Endothelial cell of umbilical vein (primary cell): ENCODE measurements around the gene AKAP14. TPM values are rescaled to one million over a fixed set of nuclear protein-coding genes. Genes with fewer than 3 reads are reported as not detected.

ENCODE experiments used
- BruUV-seq: library from RNA; stranded (reverse); fragments of 400-500 nt; replicated peaks from 2 replicates; lab custom pipeline; 2021; lab: Mats Ljungman, UMichigan
- CTCF ChIA-PET: fragments of 300-600, 350-600 bp; sonication (Branson Sonifier 250); formaldehyde crosslinking; loops from one replicate; lab custom pipeline; 2021; ENCODE audit warnings: antibody characterized with exemption, inconsistent platforms; lab: Charles Lee
- POLR2A ChIA-PET: fragments of 300-600, 350-600 bp; sonication (Branson Sonifier 250); formaldehyde crosslinking; loops from one replicate; lab custom pipeline; 2021; ENCODE audit warnings: antibody characterized with exemption, inconsistent platforms; lab: Charles Lee
- DNase-seq: peaks from one replicate; pipeline ENCODE4 v3.0.0-alpha.2; 2011; ENCODE audit warnings: low read depth, low spot score
- FAIRE-seq: peaks from 2 replicates; lab custom pipeline; 2011; peaks lifted over from hg19 to GRCh38; lab: Jason Lieb, UNC
- H2AFZ ChIP-seq: 2 replicates; pipeline ENCODE4 v1.6.0; 2012; ENCODE audit warnings: low read depth, low read length, control low read depth, inconsistent platforms
- H3K27ac ChIP-seq: 2 replicates; pipeline ENCODE4 v1.5.1; 2011; ENCODE audit warnings: low read depth, mild to moderate bottlenecking, control low read depth, low read length, moderate library complexity; ENCODE audit not compliant: insufficient read depth
- H3K27me3 ChIP-seq, 2 experiments: 2 replicates each; pipeline versions ENCODE4 v1.6.0 to v1.6.1; 2011; ENCODE audit warnings: low read length in 2 of 2, mixed read lengths in 1 of 2; ENCODE audit not compliant: control insufficient read depth in 2 of 2, insufficient read depth in 2 of 2
- H3K36me3 ChIP-seq, 2 experiments: 2 replicates in 1 of 2; 3 replicates in 1 of 2; pipeline ENCODE4 v1.5.1; 2011; ENCODE audit warnings: low read length in 2 of 2, mild to moderate bottlenecking in 1 of 2, moderate library complexity in 1 of 2; ENCODE audit not compliant: control insufficient read depth in 2 of 2, insufficient read depth in 2 of 2; ENCODE audit errors: extremely low read depth in 1 of 2
- H3K4me1 ChIP-seq: 3 replicates; pipeline ENCODE4 v1.5.1; 2011; ENCODE audit warnings: mild to moderate bottlenecking, low read length; ENCODE audit not compliant: control insufficient read depth, insufficient read depth; ENCODE audit errors: extremely low read depth
- H3K4me2 ChIP-seq: 2 replicates; pipeline ENCODE4 v1.6.1; 2011; ENCODE audit warnings: low read length, control low read depth, mixed read lengths; ENCODE audit not compliant: insufficient read depth
- H3K4me3 ChIP-seq, 3 experiments: fragments of 200-600 bp in 1 of 3; sonication (generic), shearing (Covaris generic) in 1 of 3; replicated peaks in 1 of 3; 2 replicates each; pipeline ENCODE4 v1.5.1; 2011 to 2016; ENCODE audit warnings: control low read depth in 3 of 3, low read length in 3 of 3, mild to moderate bottlenecking in 2 of 3, inconsistent platforms in 1 of 3, low read depth in 1 of 3, moderate library complexity in 1 of 3; ENCODE audit not compliant: insufficient read depth in 1 of 3
- H3K79me2 ChIP-seq: 2 replicates; pipeline ENCODE4 v1.6.0; 2012; ENCODE audit warnings: low read length, inconsistent platforms; ENCODE audit not compliant: control insufficient read depth, insufficient read depth
- H3K9ac ChIP-seq: replicated peaks from 2 replicates; pipeline ENCODE3; 2011; ENCODE audit warnings: low read length, control low read depth; ENCODE audit not compliant: insufficient read depth; ENCODE audit errors: extremely low read depth
- H3K9me1 ChIP-seq: replicated peaks from 3 replicates; pipeline ENCODE4 v1.6.0; 2011; ENCODE audit warnings: mild to moderate bottlenecking, low read length; ENCODE audit not compliant: control insufficient read depth, insufficient read depth; ENCODE audit errors: extremely low read depth
- H3K9me3 ChIP-seq: replicated peaks from 2 replicates; pipeline ENCODE4 v1.5.1; 2012; ENCODE audit warnings: low read length, inconsistent platforms; ENCODE audit not compliant: control insufficient read depth, insufficient read depth
- H4K20me1 ChIP-seq: replicated peaks from 2 replicates; pipeline ENCODE3; 2011; ENCODE audit warnings: mild to moderate bottlenecking, low read length; ENCODE audit not compliant: control insufficient read depth, insufficient read depth; ENCODE audit errors: extremely low read depth
- CTCF ChIP-seq, 2 donors: IDR thresholded peaks; 1 replicate in 1 of 2; 2 replicates in 1 of 2; pipeline ENCODE4 v1.5.1; 2011; ENCODE audit warnings: low read length in 2 of 2, mild to moderate bottlenecking in 2 of 2, moderate library complexity in 2 of 2, control low read depth in 1 of 2, inconsistent platforms in 1 of 2, low read depth in 1 of 2; ENCODE audit not compliant: insufficient read depth in 1 of 2; ENCODE audit errors: extremely low read depth in 1 of 2
- EZH2 ChIP-seq: IDR thresholded peaks from 2 replicates; pipeline ENCODE4 v1.6.1; 2012; ENCODE audit warnings: borderline replicate concordance, low read depth, mild to moderate bottlenecking, moderate library complexity, low read length, inconsistent platforms; ENCODE audit not compliant: severe bottlenecking
- FOS ChIP-seq: IDR thresholded peaks from 2 replicates; pipeline ENCODE4 v1.6.1; 2011; ENCODE audit warnings: mild to moderate bottlenecking, low read length, moderate library complexity, borderline replicate concordance; ENCODE audit not compliant: insufficient read depth
- GATA2 ChIP-seq: IDR thresholded peaks from 2 replicates; pipeline ENCODE4 v1.7.0; 2011; ENCODE audit warnings: low read depth, mild to moderate bottlenecking, moderate library complexity, mixed read lengths, low read length; ENCODE audit not compliant: insufficient read length, insufficient read depth
- JUN ChIP-seq: IDR thresholded peaks from 2 replicates; pipeline ENCODE4 v1.6.1; 2011; ENCODE audit warnings: borderline replicate concordance, low read depth; ENCODE audit not compliant: insufficient read length, insufficient read depth
- MAX ChIP-seq: IDR thresholded peaks from 2 replicates; pipeline ENCODE4 v1.6.1; 2011; ENCODE audit not compliant: insufficient read depth, insufficient read length
- MYC ChIP-seq: IDR thresholded peaks from one replicate; pipeline ENCODE4 v1.6.1; 2011; ENCODE audit warnings: mild to moderate bottlenecking, low read depth, low read length
- POLR2A ChIP-seq: IDR thresholded peaks from 2 replicates; pipeline ENCODE4 v1.6.1; 2012; ENCODE audit warnings: low read depth, mild to moderate bottlenecking, control low read depth, low read length
- POLR2AphosphoS5 ChIP-seq: IDR thresholded peaks from 2 replicates; pipeline ENCODE4 v1.6.1; 2012; ENCODE audit warnings: low read depth, mild to moderate bottlenecking, control low read depth, low read length, moderate library complexity; ENCODE audit not compliant: insufficient read depth
- dilution Hi-C: fragments of 300-500 bp; cut with MboI; formaldehyde crosslinking; loops from one replicate; pipeline ENCODE4 v1.15.0; 2019; ENCODE audit warnings: low sequenced_read_pairs; ENCODE audit not compliant: extremely low pct_ligation_motif_present
- intact Hi-C: fragments of 100-400 bp; cut with micrococcal nuclease; formaldehyde crosslinking; loops from one replicate; pipeline ENCODE4 v1.10.0; 2022
- polyA plus RNA-seq, 4 experiments: library from polyadenylated mRNA; depleted of rRNA in 3 of 4; stranded (reverse) in 3 of 4; unstranded in 1 of 4; fragments of >200 nt; gene quantifications; 2 replicates each; pipeline versions ENCODE4 v1.2.1 to v1.2.3, GENCODE V29; 2011 to 2012; ENCODE audit warnings: missing spikeins in 1 of 4
- total RNA-seq: library from RNA; stranded (reverse); gene quantifications from 2 replicates; pipeline ENCODE4 v1.2.3, GENCODE V29; 2021

The AKAP14 gene
- total and polyA plus RNA-seq, 2 donors (not counting 3 experiments of a cell fraction or from before 2014, with no cell fraction given): not detected

GRCh38 chrX:119899125-119899524 lies 3.4 kb downstream of the AKAP14 start:
- Histone ChIP-seq H3K27ac (no peak overlapping the region), H3K9ac (no peak overlapping the region), H3K4me3 (no peak overlapping the region), H3K79me2 (no peaks in the 10 kb centered on the region), H3K4me1 (no peaks in the 10 kb centered on the region), H3K36me3 (no peaks in the 10 kb centered on the region), H3K27me3 (peaks cover 0 to 2% of the 10 kb centered on the region in 2 experiments), H3K9me3 (no peaks in the 10 kb centered on the region), H2AFZ (no peak overlapping the region), H3K4me2 (no peak overlapping the region), H4K20me1 (no peaks in the 10 kb centered on the region), H3K9me1 (no peaks in the 10 kb centered on the region)
- ChIA-PET CTCF (no interaction called here), POLR2A (no interaction called here)
- BruUV-seq: no TSS peak
- no peak for DNase-seq
- no peak for FAIRE-seq
- dilution Hi-C loops: no loop called here
- TF ChIP-seq MYC (no peak), MAX (no peak), CTCF (IDR thresholded peaks at IDR 0.05; ENCODE audit: extremely low read depth in 1 of 2, insufficient read depth in 1 of 2, low read depth in 1 of 2, low read length in 2 of 2) (no peak), POLR2A (no peak)
- intact Hi-C loops: no loop called here

GRCh38 chrX:119900976-119901375 lies 5.3 kb downstream of the AKAP14 start:
- no peaks in the 10 kb centered on the region for H3K9me3 ChIP-seq
- BruUV-seq: no TSS peak
- TF ChIP-seq POLR2AphosphoS5 (no peak), MYC (no peak), POLR2A (no peak), CTCF (IDR thresholded peaks at IDR 0.05; ENCODE audit: extremely low read depth in 1 of 2, insufficient read depth in 1 of 2, low read depth in 1 of 2, low read length in 2 of 2) (no peak), FOS (no peak), MAX (no peak), GATA2 (no peak), EZH2 (no peak), JUN (no peak)
- DNase-seq: no peak
- no peak overlapping the region for H2AFZ ChIP-seq
- no peak overlapping the region for H3K4me2 ChIP-seq
- no peaks in the 10 kb centered on the region for H4K20me1 ChIP-seq
- no peak for FAIRE-seq
- H3K9ac ChIP-seq: no peak overlapping the region
- H3K27ac ChIP-seq: no peak overlapping the region
- H3K79me2 ChIP-seq: no peaks in the 10 kb centered on the region
- dilution Hi-C loops: no loop called here
- H3K36me3 ChIP-seq: no peaks in the 10 kb centered on the region
- intact Hi-C loops: no loop called here
- no peaks in the 10 kb centered on the region for H3K27me3 ChIP-seq
- no peaks in the 10 kb centered on the region for H3K4me1 ChIP-seq
- POLR2A ChIA-PET: no interaction called here
- no peak overlapping the region for H3K4me3 ChIP-seq
- H3K9me1 ChIP-seq: no peaks in the 10 kb centered on the region
- CTCF ChIA-PET: interaction anchor here (1.2 kb wide), 1 partner anchor 13 kb away, joined by 3 read pairs; no protein-coding TSS in a partner anchor
